ENCODE measurements around the gene REPIN1. TPM values are rescaled to one million over a fixed set of nuclear protein-coding genes. Genes with fewer than 3 reads are reported as not detected.

REPIN1 gene
- total and polyA plus RNA-seq, 9 of the 15 experiments (the other 6 are each of a cell fraction or from before 2014, with no cell fraction given), result 8.1 to 283 (median 94.3) TPM

- TF ChIP-seq ZNF318 (IDR thresholded peaks at IDR 0.05; ENCODE audit: borderline replicate concordance in 1 of 2, low read depth in 1 of 2) (no peak), E4F1 (CRISPR knock-in tag; IDR thresholded peaks at IDR 0.05; ENCODE audit: borderline replicate concordance) (no peak), RNF2 (IDR thresholded peaks at IDR 0.05) (no peak), MAFG (tag; conservative IDR thresholded peaks at IDR 0.05) (no peak), RBM15 (IDR thresholded peaks at IDR 0.05; ENCODE audit: insufficient read depth, low read length) (no peak), ETS1 (conservative IDR thresholded peaks at IDR 0.05; ENCODE audit: control insufficient read depth, low read depth, low read length) (no peak)
Measured at GRCh38 chr7:150335108-150335773, 33.4 kb upstream of the REPIN1 start (continued).

All from K562 (cell line).